ENCODE data around the gene GNPAT. TPM values are rescaled to one million over a fixed set of nuclear protein-coding genes. Genes with fewer than 3 reads are reported as not detected.
A peak's percentile ranks its signal among the peaks of the same experiment; 100 is the strongest.

The GNPAT gene
- total RNA-seq, 1 experiment from 2014 or later, result 32.8 TPM

DNA sequence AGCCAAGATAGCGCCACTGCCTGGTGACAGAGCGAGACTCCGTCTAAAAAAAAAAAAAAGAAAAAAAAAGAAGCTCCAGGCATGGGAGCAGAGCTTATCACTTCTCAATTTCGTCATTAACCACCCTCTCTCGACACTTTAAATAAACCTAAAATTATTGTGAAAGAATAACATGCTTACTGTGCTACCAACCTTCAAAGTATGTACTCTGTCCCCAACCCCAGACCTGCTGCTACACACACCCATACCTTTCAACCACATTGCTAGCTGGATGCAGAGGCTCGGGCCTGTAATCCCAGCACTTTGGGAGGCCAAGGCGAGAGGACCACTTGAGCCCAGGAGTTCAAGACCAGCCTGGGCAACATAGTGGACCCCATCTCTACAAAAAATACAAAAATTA is 38.7 kb downstream of the GNPAT start:
- peaks cover 16% of the 10 kb centered on the region for H3K36me3 Mint-ChIP-seq
- H3K27me3 Mint-ChIP-seq (ENCODE audit: low read depth), result peaks cover 9% of the 10 kb centered on the region; the same call in 1 of the 2 replicates
- ChIA-PET POLR2A (no interaction called here), CTCF (interaction anchor here (0.6 to 0.9 kb wide), 2 partner anchors 58 to 60 kb away, joined by 3 read pairs; no protein-coding TSS in a partner anchor)
- no peak overlapping the region for H3K4me3 Mint-ChIP-seq
- DNase-seq (ENCODE audit: low spot score) (no peak), ATAC-seq (no peak)
- H3K27ac Mint-ChIP-seq, result no peak overlapping the region
- H3K9me3 Mint-ChIP-seq, result peaks cover 2% of the 10 kb centered on the region; the same call in 1 of the 2 replicates
- TF ChIP-seq TEAD1 (CRISPR knock-in tag; IDR thresholded peaks at IDR 0.05) (no peak), FOXP1 (CRISPR knock-in tag; IDR thresholded peaks at IDR 0.05; ENCODE audit: borderline replicate concordance) (no peak), ZNF232 (CRISPR knock-in tag; IDR thresholded peaks at IDR 0.05) (no peak)
- TF ChIP-seq, protein P1, sequence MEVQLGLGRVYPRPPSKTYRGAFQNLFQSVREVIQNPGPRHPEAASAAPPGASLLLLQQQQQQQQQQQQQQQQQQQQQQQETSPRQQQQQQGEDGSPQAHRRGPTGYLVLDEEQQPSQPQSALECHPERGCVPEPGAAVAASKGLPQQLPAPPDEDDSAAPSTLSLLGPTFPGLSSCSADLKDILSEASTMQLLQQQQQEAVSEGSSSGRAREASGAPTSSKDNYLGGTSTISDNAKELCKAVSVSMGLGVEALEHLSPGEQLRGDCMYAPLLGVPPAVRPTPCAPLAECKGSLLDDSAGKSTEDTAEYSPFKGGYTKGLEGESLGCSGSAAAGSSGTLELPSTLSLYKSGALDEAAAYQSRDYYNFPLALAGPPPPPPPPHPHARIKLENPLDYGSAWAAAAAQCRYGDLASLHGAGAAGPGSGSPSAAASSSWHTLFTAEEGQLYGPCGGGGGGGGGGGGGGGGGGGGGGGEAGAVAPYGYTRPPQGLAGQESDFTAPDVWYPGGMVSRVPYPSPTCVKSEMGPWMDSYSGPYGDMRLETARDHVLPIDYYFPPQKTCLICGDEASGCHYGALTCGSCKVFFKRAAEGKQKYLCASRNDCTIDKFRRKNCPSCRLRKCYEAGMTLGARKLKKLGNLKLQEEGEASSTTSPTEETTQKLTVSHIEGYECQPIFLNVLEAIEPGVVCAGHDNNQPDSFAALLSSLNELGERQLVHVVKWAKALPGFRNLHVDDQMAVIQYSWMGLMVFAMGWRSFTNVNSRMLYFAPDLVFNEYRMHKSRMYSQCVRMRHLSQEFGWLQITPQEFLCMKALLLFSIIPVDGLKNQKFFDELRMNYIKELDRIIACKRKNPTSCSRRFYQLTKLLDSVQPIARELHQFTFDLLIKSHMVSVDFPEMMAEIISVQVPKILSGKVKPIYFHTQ (CRISPR knock-in tag; IDR thresholded peaks at IDR 0.05), result no peak
- TF ChIP-seq, protein P2, sequence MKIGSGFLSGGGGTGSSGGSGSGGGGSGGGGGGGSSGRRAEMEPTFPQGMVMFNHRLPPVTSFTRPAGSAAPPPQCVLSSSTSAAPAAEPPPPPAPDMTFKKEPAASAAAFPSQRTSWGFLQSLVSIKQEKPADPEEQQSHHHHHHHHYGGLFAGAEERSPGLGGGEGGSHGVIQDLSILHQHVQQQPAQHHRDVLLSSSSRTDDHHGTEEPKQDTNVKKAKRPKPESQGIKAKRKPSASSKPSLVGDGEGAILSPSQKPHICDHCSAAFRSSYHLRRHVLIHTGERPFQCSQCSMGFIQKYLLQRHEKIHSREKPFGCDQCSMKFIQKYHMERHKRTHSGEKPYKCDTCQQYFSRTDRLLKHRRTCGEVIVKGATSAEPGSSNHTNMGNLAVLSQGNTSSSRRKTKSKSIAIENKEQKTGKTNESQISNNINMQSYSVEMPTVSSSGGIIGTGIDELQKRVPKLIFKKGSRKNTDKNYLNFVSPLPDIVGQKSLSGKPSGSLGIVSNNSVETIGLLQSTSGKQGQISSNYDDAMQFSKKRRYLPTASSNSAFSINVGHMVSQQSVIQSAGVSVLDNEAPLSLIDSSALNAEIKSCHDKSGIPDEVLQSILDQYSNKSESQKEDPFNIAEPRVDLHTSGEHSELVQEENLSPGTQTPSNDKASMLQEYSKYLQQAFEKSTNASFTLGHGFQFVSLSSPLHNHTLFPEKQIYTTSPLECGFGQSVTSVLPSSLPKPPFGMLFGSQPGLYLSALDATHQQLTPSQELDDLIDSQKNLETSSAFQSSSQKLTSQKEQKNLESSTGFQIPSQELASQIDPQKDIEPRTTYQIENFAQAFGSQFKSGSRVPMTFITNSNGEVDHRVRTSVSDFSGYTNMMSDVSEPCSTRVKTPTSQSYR (CRISPR knock-in tag; IDR thresholded peaks at IDR 0.05), result no peak
- H3K4me1 Mint-ChIP-seq, result peaks cover 4% of the 10 kb centered on the region; the same call in 1 of the 2 replicates

DNA sequence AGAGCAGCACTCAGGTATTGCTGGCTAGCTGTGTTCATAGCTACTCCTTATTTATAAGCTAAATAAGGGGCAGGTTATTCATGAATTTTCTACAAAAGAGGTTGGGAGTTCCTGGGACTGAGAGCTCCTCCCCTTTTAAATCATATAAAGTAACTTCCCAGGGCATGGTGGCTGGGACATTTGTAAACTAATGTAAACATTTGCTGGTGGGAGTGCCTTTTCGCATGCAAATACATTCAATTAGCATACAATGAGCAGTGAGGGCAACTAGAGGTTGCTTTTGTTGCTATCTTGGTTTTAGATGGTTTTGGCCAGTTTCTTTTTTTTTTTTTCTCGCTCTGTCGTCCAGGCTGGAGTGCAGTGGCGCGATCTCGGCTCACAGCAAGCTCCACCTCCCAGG is 43.4 kb downstream of the GNPAT start:
- DNase-seq (ENCODE audit: low spot score) (no peak), ATAC-seq (peak; percentile 63)
- H3K4me1 Mint-ChIP-seq, result peaks cover 4% of the 10 kb centered on the region; the same call in 1 of the 2 replicates
- H3K4me3 Mint-ChIP-seq, result no peak overlapping the region
- ChIA-PET POLR2A (interaction anchor here (0.6 kb wide), 1 partner anchor 271 kb away, joined by 3 read pairs; no protein-coding TSS in a partner anchor), CTCF (interaction anchor here (0.7 kb wide), 1 partner anchor 53 kb away, joined by 5 read pairs; the partner anchor contains the start of genes EXOC8 and SPRTN)
- TF ChIP-seq ZNF263 (CRISPR knock-in tag; IDR thresholded peaks at IDR 0.05; ENCODE audit: low read depth) (no peak), CBFB (CRISPR knock-in tag; IDR thresholded peaks at IDR 0.05; ENCODE audit: low read depth) (no peak)
- H3K9me3 Mint-ChIP-seq, result peaks cover 13% of the 10 kb centered on the region
- peaks cover 18% of the 10 kb centered on the region for H3K27me3 Mint-ChIP-seq (ENCODE audit: low read depth)
- H3K27ac Mint-ChIP-seq, result no peak overlapping the region
- peaks cover 7% of the 10 kb centered on the region; the same call in 1 of the 2 replicates for H3K36me3 Mint-ChIP-seq

DNA sequence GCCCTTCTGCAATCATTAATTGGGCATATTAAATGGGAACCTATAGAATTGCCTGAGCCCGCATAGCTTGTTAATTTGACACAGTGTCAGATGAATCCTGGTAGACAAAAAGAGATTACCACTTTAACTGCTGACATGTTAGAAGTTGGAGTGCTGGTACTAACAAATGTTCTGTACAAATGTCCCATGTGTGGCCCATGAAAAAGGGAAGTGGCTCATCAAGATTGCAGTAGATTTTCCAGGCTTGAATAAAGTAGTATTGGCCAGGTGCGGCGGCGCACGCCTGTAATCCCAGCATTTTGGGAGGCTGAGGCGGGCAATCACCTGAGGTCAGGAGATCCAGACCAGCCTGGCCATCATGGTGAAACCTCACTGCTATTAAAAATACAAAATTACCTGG is 45.6 kb downstream of the GNPAT start:
- Mint-ChIP-seq H3K36me3 (peaks cover 7% of the 10 kb centered on the region; the same call in 1 of the 2 replicates), H3K4me3 (no peak overlapping the region), H3K9me3 (peaks cover 16% of the 10 kb centered on the region), H3K27me3 (ENCODE audit: low read depth) (peaks cover 19% of the 10 kb centered on the region), H3K27ac (no peak overlapping the region), H3K4me1 (peaks cover 4% of the 10 kb centered on the region; the same call in 1 of the 2 replicates)
- CTCF ChIA-PET, result no interaction called here
- DNase-seq (ENCODE audit: low spot score) (no peak), ATAC-seq (no peak)
- POLR2A ChIA-PET, result no interaction called here
- TF ChIP-seq, protein P3, sequence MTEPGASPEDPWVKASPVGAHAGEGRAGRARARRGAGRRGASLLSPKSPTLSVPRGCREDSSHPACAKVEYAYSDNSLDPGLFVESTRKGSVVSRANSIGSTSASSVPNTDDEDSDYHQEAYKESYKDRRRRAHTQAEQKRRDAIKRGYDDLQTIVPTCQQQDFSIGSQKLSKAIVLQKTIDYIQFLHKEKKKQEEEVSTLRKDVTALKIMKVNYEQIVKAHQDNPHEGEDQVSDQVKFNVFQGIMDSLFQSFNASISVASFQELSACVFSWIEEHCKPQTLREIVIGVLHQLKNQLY (CRISPR knock-in tag; IDR thresholded peaks at IDR 0.05), result no peak
- no peak for TF ChIP-seq GABPB1 (CRISPR knock-in tag; IDR thresholded peaks at IDR 0.05)
- no peak for TF ChIP-seq FOXP1 (CRISPR knock-in tag; IDR thresholded peaks at IDR 0.05; ENCODE audit: borderline replicate concordance)
- TF ChIP-seq, protein P4, sequence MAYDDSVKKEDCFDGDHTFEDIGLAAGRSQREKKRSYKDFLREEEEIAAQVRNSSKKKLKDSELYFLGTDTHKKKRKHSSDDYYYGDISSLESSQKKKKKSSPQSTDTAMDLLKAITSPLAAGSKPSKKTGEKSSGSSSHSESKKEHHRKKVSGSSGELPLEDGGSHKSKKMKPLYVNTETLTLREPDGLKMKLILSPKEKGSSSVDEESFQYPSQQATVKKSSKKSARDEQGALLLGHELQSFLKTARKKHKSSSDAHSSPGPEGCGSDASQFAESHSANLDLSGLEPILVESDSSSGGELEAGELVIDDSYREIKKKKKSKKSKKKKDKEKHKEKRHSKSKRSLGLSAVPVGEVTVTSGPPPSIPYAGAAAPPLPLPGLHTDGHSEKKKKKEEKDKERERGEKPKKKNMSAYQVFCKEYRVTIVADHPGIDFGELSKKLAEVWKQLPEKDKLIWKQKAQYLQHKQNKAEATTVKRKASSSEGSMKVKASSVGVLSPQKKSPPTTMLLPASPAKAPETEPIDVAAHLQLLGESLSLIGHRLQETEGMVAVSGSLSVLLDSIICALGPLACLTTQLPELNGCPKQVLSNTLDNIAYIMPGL (CRISPR knock-in tag; IDR thresholded peaks at IDR 0.05), result no peak
- TF ChIP-seq, protein P5, sequence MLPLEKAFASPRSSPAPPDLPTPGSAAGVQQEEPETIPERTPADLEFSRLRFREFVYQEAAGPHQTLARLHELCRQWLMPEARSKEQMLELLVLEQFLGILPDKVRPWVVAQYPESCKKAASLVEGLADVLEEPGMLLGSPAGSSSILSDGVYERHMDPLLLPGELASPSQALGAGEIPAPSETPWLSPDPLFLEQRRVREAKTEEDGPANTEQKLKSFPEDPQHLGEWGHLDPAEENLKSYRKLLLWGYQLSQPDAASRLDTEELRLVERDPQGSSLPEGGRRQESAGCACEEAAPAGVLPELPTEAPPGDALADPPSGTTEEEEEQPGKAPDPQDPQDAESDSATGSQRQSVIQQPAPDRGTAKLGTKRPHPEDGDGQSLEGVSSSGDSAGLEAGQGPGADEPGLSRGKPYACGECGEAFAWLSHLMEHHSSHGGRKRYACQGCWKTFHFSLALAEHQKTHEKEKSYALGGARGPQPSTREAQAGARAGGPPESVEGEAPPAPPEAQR (CRISPR knock-in tag; IDR thresholded peaks at IDR 0.05), result no peak
- TF ChIP-seq, protein P6, sequence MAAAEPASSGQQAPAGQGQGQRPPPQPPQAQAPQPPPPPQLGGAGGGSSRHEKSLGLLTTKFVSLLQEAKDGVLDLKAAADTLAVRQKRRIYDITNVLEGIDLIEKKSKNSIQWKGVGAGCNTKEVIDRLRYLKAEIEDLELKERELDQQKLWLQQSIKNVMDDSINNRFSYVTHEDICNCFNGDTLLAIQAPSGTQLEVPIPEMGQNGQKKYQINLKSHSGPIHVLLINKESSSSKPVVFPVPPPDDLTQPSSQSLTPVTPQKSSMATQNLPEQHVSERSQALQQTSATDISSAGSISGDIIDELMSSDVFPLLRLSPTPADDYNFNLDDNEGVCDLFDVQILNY (CRISPR knock-in tag; IDR thresholded peaks at IDR 0.05), result no peak
- TF ChIP-seq, protein P7, sequence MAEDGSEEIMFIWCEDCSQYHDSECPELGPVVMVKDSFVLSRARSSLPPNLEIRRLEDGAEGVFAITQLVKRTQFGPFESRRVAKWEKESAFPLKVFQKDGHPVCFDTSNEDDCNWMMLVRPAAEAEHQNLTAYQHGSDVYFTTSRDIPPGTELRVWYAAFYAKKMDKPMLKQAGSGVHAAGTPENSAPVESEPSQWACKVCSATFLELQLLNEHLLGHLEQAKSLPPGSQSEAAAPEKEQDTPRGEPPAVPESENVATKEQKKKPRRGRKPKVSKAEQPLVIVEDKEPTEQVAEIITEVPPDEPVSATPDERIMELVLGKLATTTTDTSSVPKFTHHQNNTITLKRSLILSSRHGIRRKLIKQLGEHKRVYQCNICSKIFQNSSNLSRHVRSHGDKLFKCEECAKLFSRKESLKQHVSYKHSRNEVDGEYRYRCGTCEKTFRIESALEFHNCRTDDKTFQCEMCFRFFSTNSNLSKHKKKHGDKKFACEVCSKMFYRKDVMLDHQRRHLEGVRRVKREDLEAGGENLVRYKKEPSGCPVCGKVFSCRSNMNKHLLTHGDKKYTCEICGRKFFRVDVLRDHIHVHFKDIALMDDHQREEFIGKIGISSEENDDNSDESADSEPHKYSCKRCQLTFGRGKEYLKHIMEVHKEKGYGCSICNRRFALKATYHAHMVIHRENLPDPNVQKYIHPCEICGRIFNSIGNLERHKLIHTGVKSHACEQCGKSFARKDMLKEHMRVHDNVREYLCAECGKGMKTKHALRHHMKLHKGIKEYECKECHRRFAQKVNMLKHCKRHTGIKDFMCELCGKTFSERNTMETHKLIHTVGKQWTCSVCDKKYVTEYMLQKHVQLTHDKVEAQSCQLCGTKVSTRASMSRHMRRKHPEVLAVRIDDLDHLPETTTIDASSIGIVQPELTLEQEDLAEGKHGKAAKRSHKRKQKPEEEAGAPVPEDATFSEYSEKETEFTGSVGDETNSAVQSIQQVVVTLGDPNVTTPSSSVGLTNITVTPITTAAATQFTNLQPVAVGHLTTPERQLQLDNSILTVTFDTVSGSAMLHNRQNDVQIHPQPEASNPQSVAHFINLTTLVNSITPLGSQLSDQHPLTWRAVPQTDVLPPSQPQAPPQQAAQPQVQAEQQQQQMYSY (CRISPR knock-in tag; IDR thresholded peaks at IDR 0.05), result no peak
